Epithelial cell of proximal tubule (primary cell): Measurements from ENCODE around the gene SP9. TPM values are rescaled to one million over a fixed set of nuclear protein-coding genes. Genes with fewer than 3 reads are reported as not detected.

Experiments used
- DNase-seq: peaks from one replicate; pipeline ENCODE4 v3.0.0-alpha.2; 2011; ENCODE audit warnings: low read depth
- H3K4me3 ChIP-seq: 2 replicates; pipeline ENCODE4 v1.5.1; 2011; ENCODE audit warnings: low read depth, mild to moderate bottlenecking, low read length
- total RNA-seq: library from RNA; depleted of rRNA; stranded (reverse); fragments of >200 nt; gene quantifications from 2 replicates; pipeline ENCODE4 v1.2.3, GENCODE V29; 2015
- TF ChIP-seq, protein P1 (sequence below): conservative IDR thresholded peaks from 2 replicates; pipeline ENCODE4 v1.5.1; 2012; ENCODE audit warnings: low read depth, mild to moderate bottlenecking, low read length

Gene SP9
- total RNA-seq, 1 donor from 2014 or later = 0.06 TPM

- H3K4me3 ChIP-seq = no peak overlapping the region
- no peak for DNase-seq
- TF ChIP-seq, protein P1, sequence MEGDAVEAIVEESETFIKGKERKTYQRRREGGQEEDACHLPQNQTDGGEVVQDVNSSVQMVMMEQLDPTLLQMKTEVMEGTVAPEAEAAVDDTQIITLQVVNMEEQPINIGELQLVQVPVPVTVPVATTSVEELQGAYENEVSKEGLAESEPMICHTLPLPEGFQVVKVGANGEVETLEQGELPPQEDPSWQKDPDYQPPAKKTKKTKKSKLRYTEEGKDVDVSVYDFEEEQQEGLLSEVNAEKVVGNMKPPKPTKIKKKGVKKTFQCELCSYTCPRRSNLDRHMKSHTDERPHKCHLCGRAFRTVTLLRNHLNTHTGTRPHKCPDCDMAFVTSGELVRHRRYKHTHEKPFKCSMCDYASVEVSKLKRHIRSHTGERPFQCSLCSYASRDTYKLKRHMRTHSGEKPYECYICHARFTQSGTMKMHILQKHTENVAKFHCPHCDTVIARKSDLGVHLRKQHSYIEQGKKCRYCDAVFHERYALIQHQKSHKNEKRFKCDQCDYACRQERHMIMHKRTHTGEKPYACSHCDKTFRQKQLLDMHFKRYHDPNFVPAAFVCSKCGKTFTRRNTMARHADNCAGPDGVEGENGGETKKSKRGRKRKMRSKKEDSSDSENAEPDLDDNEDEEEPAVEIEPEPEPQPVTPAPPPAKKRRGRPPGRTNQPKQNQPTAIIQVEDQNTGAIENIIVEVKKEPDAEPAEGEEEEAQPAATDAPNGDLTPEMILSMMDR = no peak
Observed at GRCh38 chr2:174324530-174324929, 10.2 kb upstream of the SP9 start.

DNA sequence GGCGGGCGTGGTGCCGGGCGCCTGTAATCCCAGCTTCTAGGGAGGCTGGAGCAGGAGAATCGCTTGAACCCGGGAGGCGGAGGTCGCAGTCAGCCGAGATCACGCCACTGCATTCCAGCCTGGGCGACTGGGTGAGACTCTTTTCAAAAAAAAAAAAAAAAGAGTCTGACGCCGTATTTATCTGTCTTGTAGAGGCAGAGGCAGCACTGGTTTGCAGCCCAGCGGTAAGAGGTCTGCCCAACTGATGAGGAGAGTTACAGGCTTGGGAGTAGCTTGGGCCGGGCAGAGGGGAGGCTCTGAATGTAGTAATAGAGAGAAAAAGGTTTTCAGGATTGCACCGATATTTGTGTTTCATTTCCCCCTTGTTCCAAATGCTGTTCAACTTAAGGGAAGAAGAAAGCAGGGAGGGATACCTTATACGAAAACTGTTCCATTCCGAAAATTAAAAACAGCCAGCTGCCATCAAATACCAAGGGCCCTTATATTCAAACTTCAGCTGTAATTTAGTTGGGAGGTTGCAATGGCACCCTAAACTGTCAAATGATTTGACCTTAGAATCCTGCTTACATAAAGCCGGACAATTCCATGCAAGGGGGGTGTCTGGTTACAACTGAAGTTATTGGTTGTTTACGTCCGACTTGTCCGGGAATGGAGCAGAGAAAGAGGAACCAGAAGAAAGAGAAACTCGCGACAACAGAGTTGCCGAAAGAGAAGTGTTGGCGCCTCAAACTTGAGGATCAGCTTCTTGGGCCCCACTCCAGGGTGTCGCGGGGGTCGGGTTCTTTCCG is 9.2 kb upstream of the SP9 start:
- no peak for DNase-seq
- peak overlapping the region; percentile 7 for H3K4me3 ChIP-seq
- TF ChIP-seq, protein P1 = no peak

GRCh38 chr2:174326161-174327020 is 8.4 kb upstream of the SP9 start:
- DNase-seq = no peak
- H3K4me3 ChIP-seq = peak overlapping the region; percentile 10
- TF ChIP-seq, protein P1 = no peak

GRCh38 chr2:174327021-174327840 is 7.5 kb upstream of the SP9 start:
- H3K4me3 ChIP-seq = no peak overlapping the region
- TF ChIP-seq, protein P1 = no peak
- DNase-seq = no peak

- TF ChIP-seq, protein P1 = no peak
- DNase-seq = no peak
- no peak overlapping the region for H3K4me3 ChIP-seq
Observed at GRCh38 chr2:174327841-174328113, 7.0 kb upstream of the SP9 start.

DNA sequence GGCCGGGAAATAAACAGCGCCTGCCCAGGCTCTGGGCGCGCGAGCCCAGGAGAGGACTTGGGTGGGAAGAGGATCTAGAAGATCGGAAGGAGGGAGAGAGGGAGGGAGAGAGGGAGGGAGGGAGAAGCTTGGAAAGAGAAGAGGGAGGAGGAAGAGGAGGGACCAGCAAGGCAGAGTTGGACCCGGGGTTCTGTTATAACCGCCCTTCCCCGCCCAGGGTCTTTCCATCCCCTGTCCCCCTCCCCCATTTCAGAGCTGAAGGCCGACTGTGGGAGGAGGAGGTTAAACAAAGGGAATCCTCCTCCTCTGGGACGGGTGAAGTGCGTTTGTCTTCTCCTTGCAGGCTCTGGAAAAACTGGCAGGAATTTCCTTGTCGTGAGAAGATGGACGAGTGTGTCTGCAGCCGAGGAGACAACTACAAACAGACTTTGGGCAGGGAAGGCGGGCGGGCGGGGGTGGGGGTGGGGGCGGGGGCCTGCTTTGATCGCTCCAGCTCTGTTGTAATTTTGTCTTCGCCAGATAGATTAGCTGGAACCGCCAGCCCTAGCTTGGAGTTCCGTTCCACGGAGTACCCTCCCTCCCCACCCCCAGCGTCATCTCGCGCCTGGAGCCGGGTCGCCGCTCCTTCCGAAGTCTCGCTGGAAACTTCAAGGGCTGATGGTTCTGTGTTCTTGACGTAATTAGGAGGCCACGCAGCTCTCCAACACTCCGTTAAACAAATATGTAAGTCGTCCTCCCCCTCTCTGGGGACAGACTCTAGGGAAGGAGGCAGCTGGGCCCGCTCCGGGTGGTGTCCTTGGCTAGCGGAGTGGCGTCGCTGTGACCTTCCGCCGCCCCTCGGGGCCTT is 6.4 kb upstream of the SP9 start:
- TF ChIP-seq, protein P1 = no peak
- no peak overlapping the region for H3K4me3 ChIP-seq
- DNase-seq = no peak
